Measurements from ENCODE around the gene CSAD.
A peak's percentile ranks its signal among the peaks of the same experiment; 100 is the strongest.
"Not testable (repeated sequence)": the region's sequence is repeated elsewhere in the genome, so short reads cannot be mapped to it uniquely, and the experiment has no call there.

Gene CSAD

DNA sequence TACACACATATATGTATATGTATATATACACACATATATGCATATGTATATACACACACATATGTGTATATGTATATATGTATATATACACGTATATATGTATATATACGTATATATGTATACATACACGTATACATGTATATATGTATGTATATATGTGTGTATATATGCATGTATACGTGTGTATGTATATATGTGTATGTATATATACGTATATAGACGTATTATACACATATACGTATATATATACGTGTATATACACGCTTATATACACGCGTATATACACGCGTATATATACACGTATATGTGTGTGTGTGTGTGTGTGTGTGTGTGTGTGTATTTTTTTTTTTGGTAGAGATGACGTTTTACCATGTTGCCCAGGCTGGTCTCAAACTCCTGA, 33.1 kb downstream of the CSAD start:
- FAIRE-seq (no peak), DNase-seq (ENCODE audit: low spot score) (no peak)

DNA sequence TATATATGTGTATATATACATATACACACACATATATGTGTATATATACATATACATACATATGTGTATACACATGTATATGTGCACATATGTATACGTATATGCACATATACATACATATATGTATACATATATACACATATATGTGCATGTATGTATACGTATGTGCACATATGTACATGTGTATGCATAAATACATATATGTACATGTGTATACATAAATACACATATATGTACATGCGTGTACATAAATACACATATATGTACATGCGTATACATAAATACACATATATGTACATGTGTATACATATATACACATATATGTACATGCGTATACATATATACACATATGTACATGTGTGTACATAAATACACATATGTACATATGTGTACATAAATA, 33.5 kb downstream of the CSAD start:
- FAIRE-seq (no peak), DNase-seq (ENCODE audit: low spot score) (no peak)

- DNase-seq (ENCODE audit: low spot score): no peak
- FAIRE-seq: no peak
These were observed 35.1 kb downstream of the CSAD start for GRCh38 chr12:53145383-53146260.

GRCh38 chr12:53143355-53143754, 37.4 kb downstream of the CSAD start:
- FAIRE-seq (no peak), DNase-seq (ENCODE audit: low spot score) (no peak)

GRCh38 chr12:53133722-53134121, 47.0 kb downstream of the CSAD start:
- FAIRE-seq (no peak), DNase-seq (ENCODE audit: low spot score) (no peak)

DNA sequence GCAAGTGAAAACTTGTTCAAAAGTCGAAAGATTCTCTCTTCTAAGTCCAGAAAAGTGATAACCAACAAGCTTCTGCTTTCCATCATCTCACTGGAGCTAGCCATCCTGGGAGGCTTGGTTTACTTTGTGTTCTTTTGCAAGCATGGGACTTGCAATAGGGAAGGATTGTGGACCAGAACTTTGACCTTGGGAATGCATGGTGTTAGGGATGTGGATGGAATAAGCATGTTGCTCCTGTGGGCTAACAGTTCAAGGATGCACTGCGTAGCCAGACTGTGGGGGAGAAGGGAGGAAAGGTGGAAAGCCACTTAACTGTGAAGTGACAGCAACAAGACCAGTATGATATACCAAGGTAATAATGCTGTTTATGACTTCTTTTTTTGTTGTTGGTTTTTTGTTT, 48.9 kb downstream of the CSAD start:
- FAIRE-seq (no peak), DNase-seq (ENCODE audit: low spot score) (no peak)

GRCh38 chr12:53128780-53129569, 51.8 kb downstream of the CSAD start:
- FAIRE-seq (no peak), DNase-seq (ENCODE audit: low spot score) (no peak)

- DNase-seq (ENCODE audit: low spot score): no peak
- no peak for FAIRE-seq
These were observed 53.6 kb downstream of the CSAD start for GRCh38 chr12:53127169-53127568.

DNA sequence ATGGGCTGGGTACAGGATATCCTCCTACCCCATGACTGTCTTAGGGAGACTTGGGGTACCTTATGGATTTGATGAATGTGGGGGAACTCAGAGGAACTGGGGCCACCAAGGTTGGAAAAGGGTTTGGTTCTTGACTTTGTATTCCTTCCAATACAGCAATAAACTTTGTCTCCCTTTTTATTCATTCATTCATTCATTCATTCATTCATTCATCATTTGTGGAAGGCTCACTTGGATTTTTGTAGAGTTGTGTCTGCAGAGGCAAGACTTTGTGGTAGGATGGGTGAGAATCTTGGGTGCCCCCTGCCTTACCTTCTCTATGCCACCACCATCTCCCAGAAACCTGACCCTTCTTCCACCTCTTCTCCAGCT, 56.4 kb downstream of the CSAD start:
- DNase-seq (ENCODE audit: low spot score): no peak
- FAIRE-seq: no peak

DNA sequence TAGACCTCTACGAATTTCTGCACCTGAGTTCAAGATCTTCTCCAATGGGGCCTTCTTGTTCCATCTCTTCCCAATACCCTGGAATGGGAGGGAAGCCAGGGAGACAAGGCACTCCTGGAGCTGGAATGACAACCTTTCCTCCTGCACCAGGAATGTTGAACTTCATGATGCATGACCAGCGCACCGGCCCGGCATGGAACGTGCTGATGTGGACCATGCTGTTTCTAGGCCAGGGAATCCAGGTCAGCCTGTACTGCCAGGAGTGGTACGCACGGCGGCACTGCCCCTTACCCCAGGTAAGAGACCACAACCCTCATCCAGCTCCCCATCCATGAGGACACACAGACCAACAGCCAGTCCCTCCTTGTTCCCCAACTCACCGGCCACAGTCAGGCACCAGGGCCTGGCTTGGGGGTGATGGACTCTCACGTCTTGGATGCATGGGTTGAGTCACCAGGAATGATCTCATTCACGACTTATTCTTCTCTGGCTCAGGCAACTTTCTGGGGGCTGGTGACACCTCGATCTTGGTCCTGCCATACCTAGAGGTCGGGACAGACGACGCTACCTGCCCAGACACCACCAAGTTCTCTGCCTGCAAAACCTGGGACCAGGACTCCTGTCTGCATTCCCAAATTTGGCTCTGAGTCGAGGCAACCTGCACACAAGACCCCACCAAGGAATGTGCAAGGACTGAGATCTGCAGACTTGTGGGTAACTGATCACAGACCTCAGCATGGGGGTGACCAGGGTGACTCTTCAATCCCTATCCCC, 57.0 kb downstream of the CSAD start:
- no peak for FAIRE-seq
- DNase-seq (ENCODE audit: low spot score): peak; percentile 49

GRCh38 chr12:53122961-53123468, 57.7 kb downstream of the CSAD start:
- DNase-seq (ENCODE audit: low spot score) (peak; percentile 28), FAIRE-seq (no peak)

DNA sequence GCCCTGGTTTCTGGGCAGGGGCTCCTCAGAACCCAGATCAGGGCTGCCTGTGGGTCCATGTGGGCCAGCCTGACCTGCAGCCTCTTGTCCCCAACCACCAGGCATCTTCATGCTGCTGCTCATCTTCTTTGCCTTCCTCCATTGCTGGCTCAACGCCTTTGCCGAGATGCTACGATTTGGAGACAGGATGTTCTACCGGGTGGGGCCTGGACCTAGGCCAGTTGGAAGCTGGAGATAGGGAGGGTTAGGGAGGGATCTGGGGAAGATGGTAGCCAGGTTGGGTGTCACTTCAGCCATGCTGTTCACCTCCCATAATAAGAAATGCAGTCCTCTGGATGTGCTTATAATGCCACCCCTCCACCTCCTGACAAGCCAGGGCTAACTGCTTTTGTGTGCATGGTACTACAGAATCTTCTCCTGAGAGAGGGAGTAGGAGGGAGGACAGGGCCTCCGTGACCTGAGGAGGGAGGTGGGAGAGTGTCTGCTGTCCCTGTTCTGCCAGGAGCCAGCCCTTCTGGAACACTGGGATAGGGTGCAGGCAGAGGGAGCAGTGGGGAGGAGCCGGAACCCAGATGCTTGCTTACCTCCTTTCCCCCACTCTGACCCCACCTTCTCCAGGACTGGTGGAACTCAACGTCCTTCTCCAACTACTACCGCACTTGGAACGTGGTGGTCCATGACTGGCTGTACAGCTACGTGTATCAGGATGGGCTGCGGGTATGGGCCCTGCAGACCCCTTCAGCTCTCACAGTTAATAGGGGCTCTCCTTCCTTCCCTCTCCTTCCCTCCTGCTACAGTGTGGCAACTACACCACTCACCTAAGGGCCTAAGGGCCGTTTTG, 59.8 kb downstream of the CSAD start:
- FAIRE-seq (no peak), DNase-seq (ENCODE audit: low spot score) (no peak)

DNA sequence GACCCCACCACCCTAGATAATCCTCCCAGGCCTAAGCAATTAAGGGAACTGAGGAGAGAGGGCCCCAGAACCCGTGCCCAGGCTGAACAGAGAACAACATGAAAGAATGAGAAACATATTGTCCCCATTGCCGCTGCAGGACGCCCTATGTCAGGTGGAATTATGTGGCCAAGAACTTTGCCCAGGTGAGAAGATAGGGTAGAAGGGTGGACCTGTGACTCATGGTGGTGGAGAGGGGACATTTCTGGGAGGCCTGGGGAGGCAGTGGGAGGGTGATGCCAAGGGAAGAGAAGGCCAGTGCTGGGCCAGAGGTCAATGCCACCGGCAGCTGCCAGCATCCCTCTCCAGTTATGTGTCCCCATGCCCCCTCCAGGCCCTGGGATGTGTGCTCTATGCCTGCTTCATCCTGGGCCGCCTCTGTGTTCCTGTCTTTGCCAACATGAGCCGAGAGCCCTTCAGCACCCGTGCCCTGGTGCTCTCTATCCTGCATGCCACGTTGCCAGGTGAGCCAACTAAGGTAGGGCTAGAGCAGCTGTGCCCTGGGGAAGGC, 61.9 kb downstream of the CSAD start:
- DNase-seq (ENCODE audit: low spot score): no peak
- no peak for FAIRE-seq

DNA sequence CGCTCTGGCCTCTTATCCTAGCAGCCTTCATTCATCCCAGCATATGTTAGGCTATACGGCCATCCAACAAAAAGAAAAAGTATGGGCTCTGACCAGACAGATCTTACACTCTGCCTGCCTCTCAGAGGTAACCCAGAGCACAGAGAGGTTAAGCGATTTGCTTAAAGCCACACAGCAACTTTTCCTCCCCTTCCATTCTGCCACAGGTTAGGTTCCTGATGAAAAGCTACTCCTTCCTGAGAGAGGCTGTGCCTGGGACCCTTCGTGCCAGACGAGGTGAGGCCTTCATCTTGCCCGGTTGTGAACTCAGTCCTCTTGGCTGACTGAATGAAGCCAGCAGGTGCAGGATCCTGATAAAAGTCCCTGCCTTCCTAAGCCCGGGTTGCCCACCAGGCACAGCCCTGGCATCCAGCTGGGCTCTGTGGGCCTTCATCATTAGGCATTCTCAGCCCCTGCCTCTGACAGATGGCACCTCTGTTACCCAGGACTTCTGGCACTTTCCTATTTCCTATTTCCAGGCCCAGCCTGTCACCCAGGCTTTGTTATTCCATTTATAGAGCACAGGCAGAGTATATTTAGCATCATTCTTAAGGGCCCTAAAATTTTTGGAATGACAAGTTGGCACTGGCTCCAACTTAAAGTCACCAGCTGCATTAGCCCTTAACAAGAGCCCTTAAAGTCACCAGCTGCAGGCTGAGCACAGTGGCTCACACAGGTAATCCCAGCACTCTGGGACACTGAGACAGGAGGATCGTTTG, 64.7 kb downstream of the CSAD start:
- peak; percentile 2 for DNase-seq (ENCODE audit: low spot score)
- no peak for FAIRE-seq

DNA sequence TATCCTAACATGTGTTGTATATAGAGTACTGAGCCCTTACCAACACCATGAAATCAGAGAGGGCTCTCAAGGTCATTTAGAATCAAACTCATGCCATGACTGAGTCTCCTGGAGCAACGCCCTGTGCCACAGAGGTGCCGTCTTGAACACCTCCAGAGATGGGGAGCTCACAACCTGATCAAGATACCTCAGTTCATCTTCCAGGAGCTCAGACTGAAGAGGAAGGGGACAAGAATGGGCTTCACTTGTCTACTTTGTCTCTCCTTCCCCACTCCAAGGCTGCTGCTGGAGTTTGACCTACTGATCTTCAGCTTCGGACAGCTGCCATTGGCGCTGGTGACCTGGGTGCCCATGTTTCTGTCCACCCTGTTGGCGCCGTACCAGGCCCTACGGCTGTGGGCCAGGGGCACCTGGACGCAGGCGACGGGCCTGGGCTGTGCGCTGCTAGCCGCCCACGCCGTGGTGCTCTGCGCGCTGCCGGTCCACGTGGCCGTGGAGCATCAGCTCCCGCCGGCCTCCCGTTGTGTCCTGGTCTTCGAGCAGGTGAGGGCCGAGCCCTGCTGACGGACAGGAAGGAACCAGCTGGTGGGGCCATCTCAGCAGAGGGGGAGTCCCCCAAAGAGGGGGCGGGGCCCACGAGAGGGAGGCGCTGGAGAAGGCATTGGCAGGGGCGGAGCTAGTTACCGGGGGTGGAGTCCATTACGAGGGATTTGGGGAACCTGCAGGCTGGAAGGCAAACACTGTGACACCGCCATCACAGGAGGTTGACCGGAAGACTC, 65.4 kb downstream of the CSAD start:
- no peak for DNase-seq (ENCODE audit: low spot score)
- no peak for FAIRE-seq

GRCh38 chr12:53113951-53114350, 66.8 kb downstream of the CSAD start:
- no peak for DNase-seq (ENCODE audit: low spot score)
- FAIRE-seq: no peak

DNA sequence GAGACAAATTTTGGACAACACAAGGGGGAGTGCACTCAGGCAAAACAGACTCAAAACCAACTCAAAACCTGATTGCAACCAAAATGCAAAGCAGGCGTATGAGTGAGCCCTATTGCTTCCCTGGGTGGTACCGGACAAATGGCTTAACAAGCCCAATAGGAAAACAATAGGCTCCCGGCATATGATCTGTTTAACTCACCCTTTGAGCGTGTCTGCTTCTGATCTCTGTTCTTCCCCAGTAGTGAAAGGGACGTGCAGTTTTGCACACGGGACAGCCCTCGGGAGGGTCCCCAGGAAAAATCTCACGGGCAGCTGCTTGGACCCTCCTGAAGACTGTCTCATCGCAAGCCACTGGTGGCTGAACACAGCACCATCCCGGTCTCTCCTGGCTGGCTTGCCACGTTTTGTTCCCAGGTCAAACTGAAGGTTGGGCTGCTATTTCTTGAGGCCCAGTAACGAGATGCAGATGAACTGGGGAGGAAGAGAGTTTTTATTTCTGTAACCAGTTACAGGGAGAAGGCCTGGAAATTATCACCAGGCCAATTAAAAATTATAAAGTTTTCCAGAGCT, 67.5 kb downstream of the CSAD start:
- DNase-seq (ENCODE audit: low spot score): no peak
- FAIRE-seq: no peak

GRCh38 chr12:53112431-53112830, 68.3 kb downstream of the CSAD start:
- not testable (repeated sequence) for FAIRE-seq; DNase-seq (ENCODE audit: low spot score)
